Measurements from ENCODE around the gene SUPT3H. TPM values are rescaled to one million over a fixed set of nuclear protein-coding genes. Genes with fewer than 3 reads are reported as not detected.

Gene SUPT3H
- total RNA-seq, 1 experiment from 2014 or later, result 12.7 TPM

- Mint-ChIP-seq H3K27ac (ENCODE audit: low read depth, unreplicated experiment) (no peak overlapping the region), H3K4me3 (ENCODE audit: unreplicated experiment) (no peak overlapping the region), H3K36me3 (ENCODE audit: insufficient read depth, unreplicated experiment) (no peaks in the 10 kb centered on the region), H3K4me1 (ENCODE audit: insufficient read depth, unreplicated experiment) (peaks cover 8% of the 10 kb centered on the region), H3K27me3 (ENCODE audit: insufficient read depth, unreplicated experiment) (no peaks in the 10 kb centered on the region), H3K9me3 (ENCODE audit: unreplicated experiment) (peaks cover under 1% of the 10 kb centered on the region)
- TF ChIP-seq, protein P1, sequence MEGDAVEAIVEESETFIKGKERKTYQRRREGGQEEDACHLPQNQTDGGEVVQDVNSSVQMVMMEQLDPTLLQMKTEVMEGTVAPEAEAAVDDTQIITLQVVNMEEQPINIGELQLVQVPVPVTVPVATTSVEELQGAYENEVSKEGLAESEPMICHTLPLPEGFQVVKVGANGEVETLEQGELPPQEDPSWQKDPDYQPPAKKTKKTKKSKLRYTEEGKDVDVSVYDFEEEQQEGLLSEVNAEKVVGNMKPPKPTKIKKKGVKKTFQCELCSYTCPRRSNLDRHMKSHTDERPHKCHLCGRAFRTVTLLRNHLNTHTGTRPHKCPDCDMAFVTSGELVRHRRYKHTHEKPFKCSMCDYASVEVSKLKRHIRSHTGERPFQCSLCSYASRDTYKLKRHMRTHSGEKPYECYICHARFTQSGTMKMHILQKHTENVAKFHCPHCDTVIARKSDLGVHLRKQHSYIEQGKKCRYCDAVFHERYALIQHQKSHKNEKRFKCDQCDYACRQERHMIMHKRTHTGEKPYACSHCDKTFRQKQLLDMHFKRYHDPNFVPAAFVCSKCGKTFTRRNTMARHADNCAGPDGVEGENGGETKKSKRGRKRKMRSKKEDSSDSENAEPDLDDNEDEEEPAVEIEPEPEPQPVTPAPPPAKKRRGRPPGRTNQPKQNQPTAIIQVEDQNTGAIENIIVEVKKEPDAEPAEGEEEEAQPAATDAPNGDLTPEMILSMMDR (IDR thresholded peaks at IDR 0.05; ENCODE audit: unreplicated experiment), result no peak
- POLR2A ChIA-PET, result no interaction called here
- no peak for DNase-seq (ENCODE audit: unreplicated experiment)
- BruUV-seq (replicated peaks), result no TSS peak
- intact Hi-C loops (cut with micrococcal nuclease), result loop anchor here (10.0 kb wide), 1 partner anchor 555 kb away; no protein-coding TSS in a partner anchor
- CTCF ChIA-PET, result interaction anchor here (0.6 kb wide), 1 partner anchor 855 kb away, joined by 3 read pairs; no protein-coding TSS in a partner anchor
Measured at GRCh38 chr6:44859901-44860410, 517.8 kb downstream of the SUPT3H start.

GRCh38 chr6:44858998-44859397, 518.7 kb downstream of the SUPT3H start:
- Mint-ChIP-seq H3K27ac (ENCODE audit: low read depth, unreplicated experiment) (no peak overlapping the region), H3K27me3 (ENCODE audit: insufficient read depth, unreplicated experiment) (no peaks in the 10 kb centered on the region), H3K4me1 (ENCODE audit: insufficient read depth, unreplicated experiment) (peaks cover 8% of the 10 kb centered on the region), H3K36me3 (ENCODE audit: insufficient read depth, unreplicated experiment) (no peaks in the 10 kb centered on the region), H3K9me3 (ENCODE audit: unreplicated experiment) (no peaks in the 10 kb centered on the region), H3K4me3 (ENCODE audit: unreplicated experiment) (no peak overlapping the region)
- no TSS peak for BruUV-seq (replicated peaks)
- TF ChIP-seq, protein P1 (IDR thresholded peaks at IDR 0.05; ENCODE audit: unreplicated experiment), result no peak
- no peak for DNase-seq (ENCODE audit: unreplicated experiment)
- intact Hi-C loops (cut with micrococcal nuclease), result loop anchor here (10.0 kb wide), 1 partner anchor 556 kb away; no protein-coding TSS in a partner anchor
- ChIA-PET CTCF (interaction anchor here (0.6 kb wide), 1 partner anchor 281 kb away, joined by 3 read pairs; no protein-coding TSS in a partner anchor), POLR2A (no interaction called here)

- intact Hi-C loops (cut with micrococcal nuclease), result loop anchor here (10.0 kb wide), 1 partner anchor 558 kb away; no protein-coding TSS in a partner anchor
- TF ChIP-seq, protein P1 (IDR thresholded peaks at IDR 0.05; ENCODE audit: unreplicated experiment), result no peak
- POLR2A ChIA-PET, result interaction anchor here (0.9 kb wide), 1 partner anchor 11 kb away, joined by 3 read pairs; no protein-coding TSS in a partner anchor
- Mint-ChIP-seq H3K27ac (ENCODE audit: low read depth, unreplicated experiment) (peak overlapping the region; percentile 74), H3K4me1 (ENCODE audit: insufficient read depth, unreplicated experiment) (peaks cover 8% of the 10 kb centered on the region), H3K9me3 (ENCODE audit: unreplicated experiment) (no peaks in the 10 kb centered on the region), H3K36me3 (ENCODE audit: insufficient read depth, unreplicated experiment) (no peaks in the 10 kb centered on the region), H3K27me3 (ENCODE audit: insufficient read depth, unreplicated experiment) (no peaks in the 10 kb centered on the region), H3K4me3 (ENCODE audit: unreplicated experiment) (no peak overlapping the region)
- DNase-seq (ENCODE audit: unreplicated experiment), result no peak
- CTCF ChIA-PET, result interaction anchor here (0.6 to 1.2 kb wide), 2 partner anchors 181 to 381 kb away, joined by 3 read pairs; no protein-coding TSS in a partner anchor
- no TSS peak for BruUV-seq (replicated peaks)
Measured at GRCh38 chr6:44856479-44856878, 521.3 kb downstream of the SUPT3H start.

GRCh38 chr6:44855562-44856411, 521.9 kb downstream of the SUPT3H start:
- ChIA-PET CTCF (interaction anchor here (0.6 to 1.2 kb wide), 3 partner anchors 180 to 859 kb away, joined by 3 read pairs; no protein-coding TSS in a partner anchor), POLR2A (no interaction called here)
- no peak for DNase-seq (ENCODE audit: unreplicated experiment)
- peak overlapping the region; percentile 50 for H3K4me3 Mint-ChIP-seq (ENCODE audit: unreplicated experiment)
- H3K27me3 Mint-ChIP-seq (ENCODE audit: insufficient read depth, unreplicated experiment), result no peaks in the 10 kb centered on the region
- H3K27ac Mint-ChIP-seq (ENCODE audit: low read depth, unreplicated experiment), result peak overlapping the region; percentile 74
- no TSS peak for BruUV-seq (replicated peaks)
- TF ChIP-seq, protein P1 (IDR thresholded peaks at IDR 0.05; ENCODE audit: unreplicated experiment), result no peak
- no peaks in the 10 kb centered on the region for H3K36me3 Mint-ChIP-seq (ENCODE audit: insufficient read depth, unreplicated experiment)
- H3K4me1 Mint-ChIP-seq (ENCODE audit: insufficient read depth, unreplicated experiment), result peaks cover 14% of the 10 kb centered on the region
- no peaks in the 10 kb centered on the region for H3K9me3 Mint-ChIP-seq (ENCODE audit: unreplicated experiment)
- intact Hi-C loops (cut with micrococcal nuclease), result loop anchor here (10.0 kb wide), 1 partner anchor 559 kb away; no protein-coding TSS in a partner anchor

All from MCF 10A (cell line).